Inferior parietal cortex (tissue), 1 donor: ENCODE measurements around the gene ARHGAP11A.
"Not testable (repeated sequence)": the region's sequence is repeated elsewhere in the genome, so short reads cannot be mapped to it uniquely, and the experiment has no call there.

Source experiments
- DNase-seq: peaks from one replicate; pipeline ENCODE4 v3.0.0-alpha.2; 2016; ENCODE audit errors: extremely low spot score

ARHGAP11A gene

GRCh38 chr15:32615051-32615870, at the start of gene ARHGAP11A:
TSS of gene ARHGAP11A (plus strand) at chr15:32615504. CDS start at chr15:32616212, 708 bp downstream.
- peak; percentile 89 for DNase-seq

GRCh38 chr15:32568988-32569387, 46.3 kb upstream of the ARHGAP11A start:
- not testable (repeated sequence) for DNase-seq

- DNase-seq, result not testable (repeated sequence)
Observed at GRCh38 chr15:32578482-32578881, 36.8 kb upstream of the ARHGAP11A start.

GRCh38 chr15:32585844-32586243, 29.5 kb upstream of the ARHGAP11A start:
- DNase-seq, result not testable (repeated sequence)

GRCh38 chr15:32593151-32593550, 22.2 kb upstream of the ARHGAP11A start, which contains the start of gene GOLGA8N:
TSS of gene GOLGA8N (plus strand) at chr15:32593456.
- DNase-seq, result not testable (repeated sequence)

GRCh38 chr15:32609518-32609917, 5.8 kb upstream of the ARHGAP11A start:
- not testable (repeated sequence) for DNase-seq

- peak; percentile 29 for DNase-seq
Observed at GRCh38 chr15:32610719-32611118, 4.6 kb upstream of the ARHGAP11A start.

GRCh38 chr15:32614712-32615050, 623 bp upstream of the ARHGAP11A start:
- not testable (repeated sequence) for DNase-seq

GRCh38 chr15:32615871-32616426, 645 bp downstream of the ARHGAP11A start:
- not testable (repeated sequence) for DNase-seq

- no peak for DNase-seq
Observed at GRCh38 chr15:32636410-32636809, 21.1 kb downstream of the ARHGAP11A start.

GRCh38 chr15:32636908-32637567, 21.7 kb downstream of the ARHGAP11A start:
- DNase-seq, result no peak

- no peak for DNase-seq
Observed at GRCh38 chr15:32637704-32638103, 22.4 kb downstream of the ARHGAP11A start.

- peak; percentile 71 for DNase-seq
Observed at GRCh38 chr15:32641517-32642059, 26.3 kb downstream of the ARHGAP11A start, which contains the start of gene SCG5. TSS of gene SCG5 (plus strand) at chr15:32641710. CDS start at chr15:32643593, 1,883 bp downstream.

GRCh38 chr15:32642667-32643435, 27.5 kb downstream of the ARHGAP11A start:
- no peak for DNase-seq

GRCh38 chr15:32643907-32644445, 28.7 kb downstream of the ARHGAP11A start:
- no peak for DNase-seq

- no peak for DNase-seq
Observed at GRCh38 chr15:32646291-32646690, 31.0 kb downstream of the ARHGAP11A start.

- no peak for DNase-seq
Observed at GRCh38 chr15:32649342-32649741, 34.0 kb downstream of the ARHGAP11A start.

- DNase-seq, result peak; percentile 73
Observed at GRCh38 chr15:32651229-32651837, 36.0 kb downstream of the ARHGAP11A start.

GRCh38 chr15:32652178-32652577, 36.9 kb downstream of the ARHGAP11A start:
- DNase-seq, result no peak

GRCh38 chr15:32656091-32656490, 40.8 kb downstream of the ARHGAP11A start:
- no peak for DNase-seq

GRCh38 chr15:32656496-32656895, 41.2 kb downstream of the ARHGAP11A start:
- no peak for DNase-seq
